HG03439 (cell line): ENCODE measurements around the gene SPNS3.

Experiments
- ATAC-seq: cut with Tn5 transposase; IDR thresholded peaks from one replicate; pipeline ENCODE4 v1.9.1; 2021; ENCODE audit warnings: mild to moderate bottlenecking, moderate library complexity; ENCODE audit not compliant: unreplicated experiment

The SPNS3 gene

GRCh38 chr17:4522661-4523060 is 88.9 kb downstream of the SPNS3 start:
- ATAC-seq = no peak

- no peak for ATAC-seq
Measured at GRCh38 chr17:4523946-4524345, 90.2 kb downstream of the SPNS3 start.

- ATAC-seq = no peak
Measured at GRCh38 chr17:4525691-4526397, 92.1 kb downstream of the SPNS3 start.

GRCh38 chr17:4527134-4527533 is 93.4 kb downstream of the SPNS3 start:
- no peak for ATAC-seq

- no peak for ATAC-seq
Measured at GRCh38 chr17:4527566-4528125, 93.9 kb downstream of the SPNS3 start.

GRCh38 chr17:4529533-4530152 is 95.9 kb downstream of the SPNS3 start:
- ATAC-seq = no peak

GRCh38 chr17:4530799-4531730 is 97.3 kb downstream of the SPNS3 start:
- ATAC-seq = no peak

GRCh38 chr17:4531988-4532736 is 98.4 kb downstream of the SPNS3 start:
- ATAC-seq = no peak

GRCh38 chr17:4532860-4533522 is 99.3 kb downstream of the SPNS3 start:
- no peak for ATAC-seq

GRCh38 chr17:4533523-4534504 is 100.1 kb downstream of the SPNS3 start:
- no peak for ATAC-seq

- ATAC-seq = no peak
Measured at GRCh38 chr17:4534515-4534914, 100.8 kb downstream of the SPNS3 start.

GRCh38 chr17:4534928-4535666 is 101.4 kb downstream of the SPNS3 start:
- no peak for ATAC-seq

- ATAC-seq = no peak
Measured at GRCh38 chr17:4535667-4536258, 102.0 kb downstream of the SPNS3 start.

GRCh38 chr17:4536259-4536741 is 102.6 kb downstream of the SPNS3 start:
- ATAC-seq = no peak

- ATAC-seq = no peak
Measured at GRCh38 chr17:4536742-4537411, 103.1 kb downstream of the SPNS3 start.
